ENCODE data around the gene CHD5. TPM values are rescaled to one million over a fixed set of nuclear protein-coding genes. Genes with fewer than 3 reads are reported as not detected.

The CHD5 gene
- polyA plus RNA-seq, 3 donors from 2014 or later: 0.12 TPM; not detected in 2

DNA sequence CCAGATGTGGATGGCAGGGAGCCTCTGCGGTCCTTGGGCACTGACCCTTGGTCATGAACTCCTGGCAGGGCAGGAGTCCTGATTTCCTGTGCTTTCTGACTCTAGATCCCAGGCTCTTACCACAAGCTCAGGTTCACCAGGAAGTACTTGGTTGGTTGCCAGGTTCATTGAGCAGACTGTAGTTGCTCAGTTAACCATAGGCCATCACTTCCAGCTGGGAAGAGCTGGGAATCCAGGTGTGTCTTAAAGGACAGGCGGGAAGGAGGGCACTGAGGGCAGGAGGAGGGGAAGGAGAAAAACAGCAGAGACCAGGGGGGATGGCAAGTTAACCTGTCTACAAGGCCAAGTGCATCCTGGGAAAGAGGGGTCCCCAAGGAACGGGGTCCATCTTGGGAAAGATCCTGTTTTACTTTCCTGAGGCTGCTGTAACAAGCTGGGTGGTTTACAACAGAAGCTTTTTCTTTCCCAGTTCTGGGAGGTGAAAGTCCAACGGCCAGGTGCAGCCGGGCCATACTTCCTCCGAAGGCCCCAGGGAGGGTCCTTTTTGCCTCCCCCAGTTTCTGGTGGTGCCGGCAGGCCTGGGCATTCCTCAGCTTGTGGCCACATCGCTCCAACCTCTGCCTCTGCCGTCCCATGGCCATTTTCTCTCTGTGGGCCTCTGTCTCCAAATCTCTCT, 122.8 kb downstream of the CHD5 start:
- peaks cover 1 to 2% (median 2%) of the 10 kb centered on the region in 3 donors for H3K27me3 Mint-ChIP-seq (ENCODE audit: low read depth in 3 of 3)
- peaks cover 38 to 53% of the 10 kb centered on the region in 2 donors for H3K4me1 Mint-ChIP-seq
- H3K36me3 Mint-ChIP-seq: peaks cover 0 to 7% (median 4%) of the 10 kb centered on the region in 3 donors
- peak overlapping the region in 3 of 6 donors; percentile 20 to 73 (median 62) for H3K27ac Mint-ChIP-seq
- DNase-seq: no peak
- H3K9me3 Mint-ChIP-seq: no peaks in the 10 kb centered on the region
- H3K4me3 Mint-ChIP-seq: no peak overlapping the region

DNA sequence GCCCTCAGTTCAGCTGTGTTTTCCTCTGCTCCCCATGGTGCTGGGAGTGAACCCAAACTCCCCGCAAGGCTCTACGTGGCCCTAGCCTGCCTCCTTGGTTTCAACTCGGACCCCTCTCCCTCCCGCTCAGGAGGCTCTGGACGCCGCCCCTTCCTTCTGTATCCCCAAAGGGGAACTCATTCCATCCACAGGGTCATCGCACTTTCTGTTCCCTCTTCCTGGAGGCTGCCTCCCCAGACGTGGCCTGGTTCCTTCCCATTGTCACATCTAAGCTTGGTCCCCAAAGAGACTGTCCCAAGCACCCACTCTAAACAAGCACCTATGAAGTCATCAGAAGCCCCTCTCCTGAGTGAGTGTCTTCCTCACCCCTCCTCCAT, 123.6 kb downstream of the CHD5 start:
- H3K36me3 Mint-ChIP-seq: peaks cover 0 to 7% (median 4%) of the 10 kb centered on the region in 3 donors
- H3K9me3 Mint-ChIP-seq: no peaks in the 10 kb centered on the region
- peaks cover 2 to 3% (median 2%) of the 10 kb centered on the region in 3 donors for H3K27me3 Mint-ChIP-seq (ENCODE audit: low read depth in 3 of 3)
- peak overlapping the region in 4 of 6 donors; percentile 1 to 78 (median 51) for H3K27ac Mint-ChIP-seq
- DNase-seq: no peak
- peaks cover 38 to 53% of the 10 kb centered on the region in 2 donors for H3K4me1 Mint-ChIP-seq
- peak overlapping the region in 1 of 5 donors; percentile 33 for H3K4me3 Mint-ChIP-seq

DNA sequence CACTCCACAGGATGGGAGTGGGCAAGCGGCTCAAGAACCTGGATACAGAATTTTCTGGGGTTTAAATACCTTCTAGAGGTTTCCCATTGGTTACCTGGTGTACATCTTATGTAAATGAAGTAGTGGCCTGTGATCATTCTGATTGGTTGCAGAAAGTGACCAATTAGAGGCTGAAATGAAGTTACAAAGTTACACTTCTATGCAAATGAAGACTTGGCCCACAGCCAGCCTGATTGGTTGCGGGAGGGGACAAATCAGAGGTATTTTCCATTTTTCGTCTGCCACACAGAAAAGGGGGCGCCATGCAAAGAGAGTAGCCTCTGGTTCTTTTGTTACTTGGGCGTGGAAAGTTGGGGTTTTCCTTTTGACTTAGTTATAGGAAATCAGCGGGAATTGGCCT, 125.5 kb downstream of the CHD5 start:
- H3K27ac Mint-ChIP-seq: no peak overlapping the region
- H3K9me3 Mint-ChIP-seq: no peaks in the 10 kb centered on the region
- peaks cover 42 to 54% of the 10 kb centered on the region in 2 donors for H3K4me1 Mint-ChIP-seq

DNA sequence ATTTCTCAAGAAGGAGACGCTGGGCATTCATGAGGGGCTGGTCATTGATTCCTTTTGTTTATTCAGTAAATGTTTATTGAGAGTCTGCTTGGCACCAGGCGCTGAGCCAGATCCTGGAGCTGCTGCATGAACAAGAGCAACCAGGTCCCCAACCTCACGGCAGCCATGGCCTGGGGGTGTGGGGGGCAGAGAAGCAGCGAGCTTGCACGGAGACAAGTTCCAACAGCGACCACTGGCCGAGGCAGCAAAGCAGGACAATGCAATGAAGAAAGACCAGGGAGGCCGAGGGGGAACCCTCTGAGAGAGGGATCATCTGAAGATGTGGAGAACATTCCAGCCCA, 126.9 kb downstream of the CHD5 start:
- H3K27ac Mint-ChIP-seq: peak overlapping the region in 2 of 6 donors; percentile 39 to 57
- no peak overlapping the region for H3K4me3 Mint-ChIP-seq
- DNase-seq: no peak
- H3K9me3 Mint-ChIP-seq: no peaks in the 10 kb centered on the region
- peaks cover 35 to 43% of the 10 kb centered on the region in 2 donors for H3K4me1 Mint-ChIP-seq
- H3K36me3 Mint-ChIP-seq: peaks cover 0 to 12% (median 4%) of the 10 kb centered on the region in 3 donors
- peaks cover 0 to 4% (median 2%) of the 10 kb centered on the region in 3 donors for H3K27me3 Mint-ChIP-seq (ENCODE audit: low read depth in 3 of 3)

More for the DNA sequence above, 125.5 kb downstream of the CHD5 start:
- Mint-ChIP-seq H3K4me3 (no peak overlapping the region), H3K36me3 (peaks cover 0 to 12% (median 4%) of the 10 kb centered on the region in 3 donors), H3K27me3 (ENCODE audit: low read depth in 3 of 3) (peaks cover 0 to 3% (median 2%) of the 10 kb centered on the region in 3 donors)
- DNase-seq: no peak

DNA sequence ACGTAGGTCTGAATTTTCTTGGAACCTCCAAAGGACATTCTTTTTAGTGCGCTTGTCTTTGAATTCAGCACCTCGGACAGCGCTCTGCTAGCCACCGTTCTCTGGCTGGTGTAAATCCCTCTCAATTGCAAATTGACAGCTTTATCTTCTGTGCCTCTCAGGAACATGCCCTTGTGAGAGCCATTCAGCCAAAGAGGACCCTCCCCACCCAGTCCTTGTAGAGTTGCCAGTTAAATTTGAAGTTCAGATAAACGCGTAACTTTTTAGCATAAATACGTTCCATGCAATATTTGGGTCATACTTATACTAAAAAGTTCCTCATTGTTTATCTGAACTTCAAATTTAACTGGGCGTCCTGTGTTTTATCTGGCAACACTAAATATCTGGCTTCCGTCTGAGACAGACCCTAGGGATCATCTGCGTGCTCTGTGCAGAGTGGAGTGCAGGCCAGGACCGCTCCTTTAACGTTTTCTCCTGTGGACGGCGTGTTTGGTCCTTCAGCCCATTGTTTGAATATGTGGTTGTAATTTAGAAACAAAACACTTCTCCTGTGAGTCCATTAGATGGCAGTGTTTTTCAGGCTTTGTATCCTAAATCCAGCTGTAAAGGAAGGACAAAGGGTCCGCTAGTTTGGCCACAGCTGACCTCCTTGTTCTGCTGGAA, 127.4 kb downstream of the CHD5 start:
- peak overlapping the region in 2 of 6 donors; percentile 39 to 62 for H3K27ac Mint-ChIP-seq
- no peak overlapping the region for H3K4me3 Mint-ChIP-seq
- H3K9me3 Mint-ChIP-seq: no peaks in the 10 kb centered on the region
- peaks cover 35 to 45% of the 10 kb centered on the region in 2 donors for H3K4me1 Mint-ChIP-seq
- peaks cover 0 to 12% (median 4%) of the 10 kb centered on the region in 3 donors for H3K36me3 Mint-ChIP-seq
- DNase-seq: peak; percentile 26 to 39 (median 30)
- H3K27me3 Mint-ChIP-seq (ENCODE audit: low read depth in 3 of 3): peaks cover 0 to 4% (median 2%) of the 10 kb centered on the region in 3 donors

Other genes with a start within 250 kb of the CHD5 start
- gene NPHP4, start 187.9 kb downstream of the CHD5 start, polyA plus RNA-seq: 1 to 10 TPM in 1 of 3 donors, under 1 TPM in 2; 0.59 to 1.4 (median 1.00) TPM
- 10 to 100 TPM; 26.1 to 73.8 (median 42.7) TPM for gene KCNAB2, start 134.4 kb downstream of the CHD5 start, polyA plus RNA-seq
- gene RPL22, start 19.3 kb upstream of the CHD5 start, polyA plus RNA-seq: 100 to 1,000 TPM in 2 of 3 donors, 10 to 100 TPM in 1; 62.3 to 129 (median 124) TPM
- 1 to 10 TPM in 1 of 3 donors, under 1 TPM in 1, not detected in 1; 0.19 to 3.0 TPM for gene RNF207, start 25.8 kb upstream of the CHD5 start, polyA plus RNA-seq
- 10 to 100 TPM; 17.3 to 30.7 (median 20.4) TPM for gene ICMT, start 55.6 kb upstream of the CHD5 start, polyA plus RNA-seq
- not detected for gene HES3, start 63.9 kb upstream of the CHD5 start, polyA plus RNA-seq
- gene GPR153, start 80.8 kb upstream of the CHD5 start, polyA plus RNA-seq: 1 to 10 TPM in 1 of 3 donors, under 1 TPM in 2; 0.58 to 1.5 (median 0.68) TPM
- 10 to 100 TPM; 26.7 to 31.2 (median 28.9) TPM for gene ACOT7, start 213.4 kb upstream of the CHD5 start, polyA plus RNA-seq
- not detected for gene HES2, start 239.6 kb upstream of the CHD5 start, polyA plus RNA-seq
- gene ESPN, start 244.5 kb upstream of the CHD5 start, polyA plus RNA-seq: not detected

All from immature natural killer cell (primary cell).